ENCODE results near the gene BMP5. TPM values are rescaled to one million over a fixed set of nuclear protein-coding genes. Genes with fewer than 3 reads are reported as not detected.

The BMP5 gene
- total RNA-seq, 1 donor = not detected

DNA sequence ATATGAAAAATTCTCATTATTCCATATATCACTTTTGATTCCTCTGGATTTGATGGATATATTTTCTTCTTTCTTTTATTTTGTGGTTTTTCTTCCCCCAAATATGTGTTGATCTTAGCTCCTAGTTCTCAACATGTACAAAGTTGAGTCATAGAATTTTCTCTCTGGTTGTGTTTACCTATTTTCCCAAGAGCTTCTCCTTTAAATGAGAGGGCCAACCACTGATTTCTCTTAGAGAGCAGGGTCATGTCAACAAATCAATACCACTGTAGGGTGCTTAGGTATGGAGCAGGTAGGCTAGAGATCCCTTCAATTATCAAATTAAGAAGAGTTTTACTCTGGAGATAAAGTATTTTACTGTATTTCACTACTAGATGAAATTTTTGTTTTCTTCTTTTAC, 145.7 kb downstream of the BMP5 start:
- no peak for DNase-seq (ENCODE audit: low read depth in 2 of 3, low spot score in 2 of 3)

DNA sequence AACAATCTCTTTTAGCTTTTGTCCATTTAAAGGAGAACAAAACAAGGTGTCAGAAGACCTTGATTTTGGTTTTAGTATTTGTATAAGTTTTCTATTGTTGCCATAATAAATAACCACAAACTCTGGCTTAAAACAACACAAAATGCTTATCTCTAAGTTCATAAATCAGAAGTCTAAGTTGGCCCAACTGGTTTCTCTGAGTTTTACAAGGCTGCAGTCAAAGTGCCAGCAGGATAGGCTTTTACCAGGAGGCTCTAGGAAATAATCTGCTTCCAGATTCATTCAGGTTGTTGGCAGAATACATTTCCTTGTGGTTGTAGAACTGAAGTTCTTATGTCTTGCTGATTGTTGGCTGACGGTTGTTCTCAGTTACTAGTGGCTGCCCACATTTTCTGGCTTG, 149.2 kb downstream of the BMP5 start:
- no peak for DNase-seq (ENCODE audit: low read depth in 2 of 3, low spot score in 2 of 3)

DNA sequence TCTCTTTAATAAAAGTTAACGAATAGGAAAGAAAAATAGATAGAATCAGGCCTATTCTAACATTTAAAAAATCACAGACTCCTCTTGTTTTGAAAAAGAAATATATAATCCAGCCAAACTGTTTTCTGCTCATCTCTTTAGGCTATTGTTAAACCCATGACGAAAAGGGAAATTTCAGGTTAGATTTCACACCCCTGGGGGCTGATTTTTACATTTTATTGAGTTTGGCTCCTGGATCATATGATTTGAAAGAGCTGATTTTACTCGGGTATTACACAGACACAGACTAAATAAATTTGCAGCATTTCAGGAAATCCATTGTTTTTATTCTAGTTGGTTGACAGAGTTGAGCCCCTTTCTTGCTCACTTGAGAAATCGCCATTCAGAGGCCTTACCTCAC, 160.6 kb downstream of the BMP5 start:
- no peak for DNase-seq (ENCODE audit: low read depth in 2 of 3, low spot score in 2 of 3)

DNA sequence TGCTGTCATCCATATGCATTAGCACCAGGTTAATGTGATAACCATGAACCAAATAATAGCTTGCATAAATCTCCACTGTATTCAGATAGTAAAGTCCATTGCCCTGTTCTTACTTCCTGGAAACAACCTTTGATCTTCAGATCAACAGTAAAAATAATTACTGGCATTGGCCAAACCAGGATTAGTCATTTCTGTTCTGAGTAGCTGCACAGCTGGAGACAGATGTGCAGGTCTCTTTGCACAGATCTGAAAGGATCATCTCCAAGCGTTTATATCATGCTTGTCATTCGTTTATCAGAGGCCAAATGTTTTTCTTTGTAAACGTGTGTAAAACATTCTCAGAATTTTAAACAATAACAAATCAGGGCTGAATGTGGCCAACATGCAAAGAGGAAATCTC, 162.0 kb downstream of the BMP5 start:
- no peak for DNase-seq (ENCODE audit: low read depth in 2 of 3, low spot score in 2 of 3)

DNA sequence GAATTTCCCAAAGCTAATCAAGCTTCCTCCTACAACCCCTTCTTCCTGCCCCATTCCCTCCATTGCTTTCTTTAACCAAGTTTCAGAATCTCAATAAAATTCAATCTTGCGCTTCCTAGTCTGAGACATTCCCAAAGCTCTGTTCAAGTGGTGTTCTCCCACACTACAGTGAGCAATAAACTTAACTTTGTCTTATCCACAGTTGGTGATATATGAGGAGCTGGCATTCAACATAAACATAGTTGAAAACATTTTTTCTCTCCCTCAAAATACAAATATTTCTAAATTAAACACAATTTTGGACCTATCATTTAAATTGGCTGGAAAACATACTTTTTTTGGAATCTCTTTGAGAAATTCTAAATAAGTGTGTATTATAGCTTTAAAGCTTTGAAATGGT, 166.7 kb downstream of the BMP5 start:
- no peak for DNase-seq (ENCODE audit: low read depth in 2 of 3, low spot score in 2 of 3)

DNA sequence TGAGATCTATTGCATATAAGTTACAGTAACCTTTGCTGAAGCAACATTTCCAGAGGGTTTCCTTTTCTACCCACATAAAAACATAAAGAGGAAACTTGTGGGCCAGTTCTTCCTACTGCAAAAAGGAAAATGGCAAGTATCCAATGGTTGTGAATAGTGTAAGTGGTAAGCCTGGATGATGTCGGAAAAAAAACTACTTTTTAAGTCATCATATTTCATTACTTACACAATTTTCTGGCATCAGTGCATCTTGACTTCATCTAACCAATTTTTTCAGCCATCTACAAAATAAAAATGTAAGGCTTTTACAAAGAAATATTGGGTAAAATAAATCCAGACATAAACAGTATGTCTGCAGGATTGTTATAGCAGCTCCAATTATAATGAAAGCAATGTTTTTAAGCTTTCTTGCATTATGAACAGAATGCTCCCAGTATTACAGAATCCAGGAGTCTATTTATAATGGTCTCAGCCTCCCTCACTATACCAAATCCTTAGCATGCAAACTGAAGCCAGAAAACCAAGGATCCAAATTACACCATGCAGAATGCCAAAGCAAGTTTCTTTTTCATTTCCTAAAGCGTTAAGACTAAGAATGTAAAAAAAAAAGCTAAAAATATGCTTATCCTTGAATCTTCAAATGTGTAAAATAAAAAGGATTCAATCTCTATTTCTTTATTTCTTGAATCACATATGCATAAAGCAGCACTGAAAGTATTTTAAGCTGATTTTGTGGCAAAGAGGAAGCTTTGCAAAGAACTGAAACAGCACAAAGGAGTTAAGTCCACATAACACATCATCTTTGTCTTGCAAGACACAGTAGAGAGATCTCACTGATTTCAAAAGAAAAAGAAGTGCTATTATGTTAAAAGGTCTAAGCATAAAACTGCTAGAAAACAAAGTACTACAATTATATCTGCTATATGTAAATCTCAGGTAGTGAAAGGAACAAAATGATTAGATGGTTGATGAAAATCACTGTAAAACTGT, 169.6 kb downstream of the BMP5 start:
- DNase-seq (ENCODE audit: low read depth in 2 of 3, low spot score in 2 of 3) = no peak

DNA sequence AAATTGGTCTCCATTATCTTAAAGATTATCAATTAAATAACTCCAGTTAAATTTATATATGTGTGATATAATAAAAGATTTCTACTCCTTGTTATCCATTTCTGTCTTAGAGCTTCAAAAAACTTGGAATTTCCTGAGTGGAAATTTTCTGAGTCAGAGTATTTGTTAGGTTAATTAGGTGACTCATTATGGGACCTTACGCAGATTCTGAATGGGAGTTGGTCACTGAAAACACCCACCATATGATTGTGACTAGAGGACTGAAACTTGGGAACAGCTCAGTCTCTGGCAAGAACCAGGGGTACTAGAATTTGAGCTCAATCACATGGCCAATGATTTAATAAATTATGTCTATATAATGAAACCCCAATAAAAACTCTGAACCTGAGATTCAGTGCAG, 171.0 kb downstream of the BMP5 start:
- DNase-seq (ENCODE audit: low read depth in 2 of 3, low spot score in 2 of 3) = no peak

Data from hematopoietic multipotent progenitor cell (in vitro differentiated cells).